Testis (tissue), 3 donors: Measurements from ENCODE around the gene CROT. TPM values are rescaled to one million over a fixed set of nuclear protein-coding genes. Genes with fewer than 3 reads are reported as not detected.

Experiments
- DNase-seq: peaks from one replicate; pipeline ENCODE4 v3.0.0-alpha.2; 2019
- H3K27ac ChIP-seq, 2 donors: fragments of 200-600 bp; sonication (generic); one replicate each; pipeline ENCODE4 v1.5.1; 2019
- H3K27me3 ChIP-seq: fragments of 200-600 bp; sonication (generic); one replicate; pipeline ENCODE4 v1.5.1; 2019
- H3K36me3 ChIP-seq: fragments of 200-600 bp; sonication (generic); one replicate; pipeline ENCODE4 v1.5.1; 2017; ENCODE audit warnings: low read depth; ENCODE audit errors: missing control alignments
- H3K4me1 ChIP-seq: fragments of 200-600 bp; sonication (generic); one replicate; pipeline ENCODE4 v1.5.1; 2019
- H3K4me3 ChIP-seq, 2 donors: fragments of 200-600 bp; sonication (generic); one replicate each; pipeline ENCODE4 v1.5.1; 2017 to 2019
- H3K9me3 ChIP-seq: fragments of 200-600 bp; sonication (generic); one replicate; pipeline ENCODE4 v1.5.1; 2017
- POLR2A ChIP-seq: fragments of 450-650 bp; IDR thresholded peaks from one replicate; pipeline ENCODE4 v1.6.1; 2017; ENCODE audit warnings: antibody characterized with exemption, mild to moderate bottlenecking, moderate library complexity
- WGBS, 2 donors: methylation state at CpG; one replicate each; pipeline ENCODE4 v1.1.5; 2018; 5-methylcytosine and 5-hydroxymethylcytosine counted together
- intact Hi-C: fragments of 100-400 bp; cut with DNase I; formaldehyde crosslinking; loops from one replicate; pipeline ENCODE4 v1.15.1; 2023; ENCODE audit warnings: low total_unique reads
- polyA plus RNA-seq: library from polyadenylated mRNA; stranded (reverse); fragments of 350-450 nt; fragmentation: Illumina TruSeq; extraction: RNeasy Lipid Tissue Mini Kit (QIAGEN cat#74804); gene quantifications from one replicate; pipeline ENCODE4 v1.2.3, GENCODE V29; 2014; ENCODE audit warnings: low read depth, low replicate concordance; ENCODE audit not compliant: insufficient read depth
- total RNA-seq, 2 donors: library from RNA; depleted of rRNA; stranded (reverse); fragments of >200 nt; gene quantifications; one replicate each; pipeline ENCODE4 v1.2.3, GENCODE V29; 2016
- TF ChIP-seq, protein P1 (sequence below), 3 experiments: fragments of 450-650 bp in 2 of 3; fragments of 200-600 bp in 1 of 3; sonication (generic) in 1 of 3; IDR thresholded peaks; one replicate each; pipeline ENCODE4 v1.5.1; 2016 to 2019; ENCODE audit warnings: antibody characterized with exemption in 3 of 3, mild to moderate bottlenecking in 2 of 3, moderate library complexity in 1 of 3

CROT gene
- total and polyA plus RNA-seq, 3 donors from 2014 or later: 4.5 to 10.5 (median 7.3) TPM

DNA sequence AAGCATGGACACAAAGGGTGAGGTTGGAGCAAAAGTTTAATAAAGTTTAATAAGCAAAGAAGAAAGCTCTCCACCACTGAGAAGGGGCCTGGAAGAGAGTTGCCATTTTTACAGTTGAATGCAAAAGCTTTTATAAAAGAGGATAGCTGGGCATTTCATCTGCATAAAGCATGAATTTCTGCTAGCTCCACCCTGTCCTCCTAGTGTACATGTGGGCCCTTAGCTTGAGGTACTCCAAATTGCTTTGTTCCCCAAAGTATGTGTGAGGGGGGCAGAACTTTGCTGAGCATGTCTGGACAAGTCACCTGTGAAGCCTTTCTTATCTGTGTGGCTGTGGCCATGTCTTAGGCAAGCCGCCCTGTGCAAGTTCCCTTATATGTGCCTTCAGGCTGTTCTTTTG, 22.6 kb upstream of the CROT start:
- Histone ChIP-seq H3K36me3 (no peaks in the 10 kb centered on the region), H3K27ac (no peak overlapping the region), H3K27me3 (no peaks in the 10 kb centered on the region), H3K4me1 (no peaks in the 10 kb centered on the region), H3K9me3 (no peaks in the 10 kb centered on the region), H3K4me3 (no peak overlapping the region)
- intact Hi-C loops: no loop called here
- WGBS, 2 donors: 91 to 100% methylated on average over 1 of the region's 1 CpG
- DNase-seq: no peak
- TF ChIP-seq POLR2A: no peak
- TF ChIP-seq, protein P1, sequence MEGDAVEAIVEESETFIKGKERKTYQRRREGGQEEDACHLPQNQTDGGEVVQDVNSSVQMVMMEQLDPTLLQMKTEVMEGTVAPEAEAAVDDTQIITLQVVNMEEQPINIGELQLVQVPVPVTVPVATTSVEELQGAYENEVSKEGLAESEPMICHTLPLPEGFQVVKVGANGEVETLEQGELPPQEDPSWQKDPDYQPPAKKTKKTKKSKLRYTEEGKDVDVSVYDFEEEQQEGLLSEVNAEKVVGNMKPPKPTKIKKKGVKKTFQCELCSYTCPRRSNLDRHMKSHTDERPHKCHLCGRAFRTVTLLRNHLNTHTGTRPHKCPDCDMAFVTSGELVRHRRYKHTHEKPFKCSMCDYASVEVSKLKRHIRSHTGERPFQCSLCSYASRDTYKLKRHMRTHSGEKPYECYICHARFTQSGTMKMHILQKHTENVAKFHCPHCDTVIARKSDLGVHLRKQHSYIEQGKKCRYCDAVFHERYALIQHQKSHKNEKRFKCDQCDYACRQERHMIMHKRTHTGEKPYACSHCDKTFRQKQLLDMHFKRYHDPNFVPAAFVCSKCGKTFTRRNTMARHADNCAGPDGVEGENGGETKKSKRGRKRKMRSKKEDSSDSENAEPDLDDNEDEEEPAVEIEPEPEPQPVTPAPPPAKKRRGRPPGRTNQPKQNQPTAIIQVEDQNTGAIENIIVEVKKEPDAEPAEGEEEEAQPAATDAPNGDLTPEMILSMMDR (IDR thresholded peaks at IDR 0.05): no peak

DNA sequence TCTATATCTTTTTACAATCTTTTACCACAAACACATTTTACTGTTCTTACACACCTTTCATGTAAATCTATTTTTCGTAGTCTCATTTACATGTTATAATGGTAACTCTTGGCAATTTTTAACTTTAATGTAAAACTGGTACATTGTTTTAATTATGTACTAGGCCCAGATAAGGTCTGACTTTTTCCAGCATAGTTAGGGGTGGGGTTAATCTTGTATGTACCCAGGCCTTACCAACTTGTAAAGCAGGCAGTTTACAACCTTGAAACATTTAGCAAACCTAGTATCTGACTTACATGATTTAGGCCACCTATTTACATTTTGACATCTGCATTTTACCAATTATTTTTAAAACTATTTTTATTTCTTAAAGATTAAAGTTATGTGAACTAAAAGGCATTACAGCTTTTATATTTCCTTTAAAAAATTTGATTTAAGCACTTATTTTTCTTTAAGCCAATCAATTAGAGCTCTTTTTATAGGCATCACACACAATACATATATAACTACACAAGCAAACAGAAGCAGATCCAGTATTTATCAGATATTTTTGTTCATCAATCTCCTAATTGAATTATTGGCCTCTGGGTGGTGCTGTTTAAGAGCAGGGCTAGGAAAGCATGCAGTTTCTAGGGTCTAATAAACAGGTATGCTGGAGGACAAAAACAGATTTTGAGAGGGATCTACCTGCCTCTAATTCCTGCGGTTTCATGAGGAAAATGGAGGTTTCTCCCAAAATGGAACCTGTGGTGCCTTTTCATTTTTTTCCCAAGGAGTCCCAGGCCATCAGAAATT, 19.7 kb upstream of the CROT start:
- intact Hi-C loops: no loop called here
- no peak overlapping the region for H3K27ac ChIP-seq
- TF ChIP-seq, protein P1 (IDR thresholded peaks at IDR 0.05): no peak
- TF ChIP-seq POLR2A: no peak
- no peak overlapping the region for H3K4me3 ChIP-seq
- H3K36me3 ChIP-seq: no peaks in the 10 kb centered on the region
- H3K9me3 ChIP-seq: peaks cover 3% of the 10 kb centered on the region
- H3K27me3 ChIP-seq: no peaks in the 10 kb centered on the region
- WGBS, 2 donors: 98 to 99% methylated on average over 2 of the region's 2 CpGs
- no peaks in the 10 kb centered on the region for H3K4me1 ChIP-seq
- no peak for DNase-seq

DNA sequence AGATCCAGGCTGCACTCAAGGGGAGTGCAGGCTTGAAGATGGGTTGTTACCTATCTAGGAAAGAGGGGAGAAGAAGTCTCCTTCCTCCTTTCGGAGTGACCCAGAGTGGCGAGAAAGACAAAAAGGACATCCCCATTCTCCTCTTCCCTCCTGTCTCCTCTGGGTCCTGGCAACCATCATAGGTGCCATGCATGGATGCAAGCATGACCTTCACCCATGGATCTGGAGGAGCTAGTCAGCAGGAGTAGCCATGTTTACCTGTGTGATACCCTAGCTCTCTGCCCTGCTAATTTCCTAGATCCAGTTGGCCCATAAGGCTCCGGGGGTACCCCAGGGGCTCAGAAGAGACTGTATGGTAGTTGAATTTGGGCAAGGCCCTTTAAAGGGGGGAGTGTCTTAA, 17.2 kb upstream of the CROT start:
- no peak for DNase-seq
- TF ChIP-seq POLR2A: no peak
- TF ChIP-seq, protein P1 (IDR thresholded peaks at IDR 0.05): no peak

DNA sequence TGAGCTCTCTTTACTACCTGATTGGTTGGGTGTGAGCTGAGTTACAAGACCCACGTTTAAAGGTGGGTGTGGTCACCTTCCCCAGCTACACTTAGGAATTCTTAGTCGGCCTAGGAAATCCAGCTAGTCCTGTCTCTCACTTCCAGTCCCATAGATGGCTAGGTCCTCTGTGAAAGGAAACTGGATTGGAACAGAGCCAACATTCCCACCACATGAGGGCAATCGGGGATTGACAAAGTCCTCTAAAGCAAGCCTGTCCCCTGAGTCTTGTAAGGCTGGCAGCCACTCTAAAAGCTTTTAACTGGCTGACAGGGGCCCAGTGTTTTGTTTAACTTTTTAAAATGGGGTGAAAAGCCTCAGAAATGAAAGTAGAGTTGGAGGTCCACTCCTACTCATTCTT, 15.1 kb upstream of the CROT start:
- H3K4me3 ChIP-seq: no peak overlapping the region
- TF ChIP-seq, protein P1 (IDR thresholded peaks at IDR 0.05): no peak
- TF ChIP-seq POLR2A: no peak
- intact Hi-C loops: no loop called here
- H3K36me3 ChIP-seq: no peaks in the 10 kb centered on the region
- WGBS, 2 donors: 77 to 87% methylated on average over 3 of the region's 3 CpGs
- no peaks in the 10 kb centered on the region for H3K27me3 ChIP-seq
- no peak for DNase-seq
- peaks cover 3% of the 10 kb centered on the region for H3K9me3 ChIP-seq
- H3K27ac ChIP-seq: no peak overlapping the region
- no peaks in the 10 kb centered on the region for H3K4me1 ChIP-seq

More for the DNA sequence above, 17.2 kb upstream of the CROT start:
- Histone ChIP-seq H3K4me3 (no peak overlapping the region), H3K4me1 (no peaks in the 10 kb centered on the region), H3K9me3 (peaks cover 3% of the 10 kb centered on the region), H3K27me3 (no peaks in the 10 kb centered on the region), H3K27ac (no peak overlapping the region), H3K36me3 (no peaks in the 10 kb centered on the region)
- intact Hi-C loops: no loop called here
- 91 to 94% methylated on average over 3 of the region's 3 CpGs for WGBS, 2 donors

DNA sequence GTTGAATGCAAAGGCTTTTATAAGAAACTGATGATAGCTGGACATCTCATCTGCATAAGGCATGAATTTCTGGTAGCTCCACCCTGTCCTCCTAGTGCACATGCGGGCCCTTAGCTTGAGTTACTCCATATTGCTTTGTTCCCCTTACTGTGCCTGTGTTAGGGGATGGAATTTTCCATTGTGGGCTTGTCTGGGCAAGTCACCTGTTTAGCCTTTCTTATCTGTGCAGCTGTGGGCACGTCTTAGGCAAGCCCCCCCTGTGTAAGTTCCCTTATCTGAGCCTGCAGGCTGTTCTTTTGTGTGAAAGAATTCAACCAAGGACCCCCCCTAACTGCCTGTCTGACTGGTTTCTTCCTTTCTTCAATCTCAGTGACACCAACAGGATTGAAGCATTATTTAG, 14.5 kb upstream of the CROT start:
- no peaks in the 10 kb centered on the region for H3K27me3 ChIP-seq
- H3K4me1 ChIP-seq: no peaks in the 10 kb centered on the region
- intact Hi-C loops: no loop called here
- peaks cover 3% of the 10 kb centered on the region for H3K9me3 ChIP-seq
- no peak overlapping the region for H3K27ac ChIP-seq
- no peaks in the 10 kb centered on the region for H3K36me3 ChIP-seq
- no peak overlapping the region for H3K4me3 ChIP-seq
- WGBS, 2 donors: 61 to 70% methylated on average over 2 of the region's 2 CpGs
- DNase-seq: no peak
- TF ChIP-seq POLR2A: no peak
- TF ChIP-seq, protein P1 (IDR thresholded peaks at IDR 0.05): no peak
